GM19328 (cell line): ENCODE results near the gene UBE2L3.
"Not testable (repeated sequence)": the region's sequence is repeated elsewhere in the genome, so short reads cannot be mapped to it uniquely, and the experiment has no call there.

Source experiments
- ATAC-seq: cut with Tn5 transposase; IDR thresholded peaks from one replicate; pipeline ENCODE4 v1.9.1; 2021; ENCODE audit warnings: mild to moderate bottlenecking, moderate library complexity; ENCODE audit not compliant: unreplicated experiment

UBE2L3 gene

DNA sequence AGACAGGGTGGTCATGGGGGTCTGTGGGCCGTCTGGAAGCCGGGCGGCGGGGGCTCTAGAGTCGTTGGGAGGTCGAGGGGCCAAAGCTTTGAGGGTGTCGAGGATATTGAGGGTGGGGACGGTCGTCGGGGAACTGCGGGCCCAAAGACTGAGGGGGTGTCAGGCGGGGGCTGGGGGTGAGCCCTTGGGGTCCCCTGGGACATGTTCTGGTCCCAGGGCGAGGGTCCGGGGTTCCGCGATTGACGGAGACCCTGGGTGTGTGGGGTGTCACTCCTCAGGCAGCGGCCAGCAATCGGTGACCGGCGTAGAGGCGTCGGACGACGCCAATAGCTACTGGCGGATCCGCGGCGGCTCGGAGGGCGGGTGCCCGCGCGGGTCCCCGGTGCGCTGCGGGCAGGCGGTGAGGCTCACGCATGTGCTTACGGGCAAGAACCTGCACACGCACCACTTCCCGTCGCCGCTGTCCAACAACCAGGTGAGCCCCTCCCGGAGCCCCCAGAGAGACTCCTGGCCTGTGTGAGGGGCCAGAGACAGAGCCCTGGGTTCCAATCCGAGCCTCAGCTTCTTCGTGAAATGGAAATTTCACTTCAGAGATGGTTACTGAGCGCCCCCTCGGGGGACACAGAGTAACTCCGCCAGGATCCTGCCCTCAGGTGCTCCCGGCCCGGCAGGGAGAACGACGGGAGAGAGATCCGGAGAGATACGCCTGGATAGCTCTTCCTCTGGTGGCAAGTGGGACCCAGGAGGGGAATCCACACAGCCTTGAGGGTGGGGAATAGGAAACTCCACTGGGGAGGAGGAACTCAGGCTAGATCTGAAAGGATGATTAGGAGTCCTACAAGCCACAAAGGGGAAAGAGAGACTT is 75.3 kb downstream of the UBE2L3 start:
- ATAC-seq = no peak

DNA sequence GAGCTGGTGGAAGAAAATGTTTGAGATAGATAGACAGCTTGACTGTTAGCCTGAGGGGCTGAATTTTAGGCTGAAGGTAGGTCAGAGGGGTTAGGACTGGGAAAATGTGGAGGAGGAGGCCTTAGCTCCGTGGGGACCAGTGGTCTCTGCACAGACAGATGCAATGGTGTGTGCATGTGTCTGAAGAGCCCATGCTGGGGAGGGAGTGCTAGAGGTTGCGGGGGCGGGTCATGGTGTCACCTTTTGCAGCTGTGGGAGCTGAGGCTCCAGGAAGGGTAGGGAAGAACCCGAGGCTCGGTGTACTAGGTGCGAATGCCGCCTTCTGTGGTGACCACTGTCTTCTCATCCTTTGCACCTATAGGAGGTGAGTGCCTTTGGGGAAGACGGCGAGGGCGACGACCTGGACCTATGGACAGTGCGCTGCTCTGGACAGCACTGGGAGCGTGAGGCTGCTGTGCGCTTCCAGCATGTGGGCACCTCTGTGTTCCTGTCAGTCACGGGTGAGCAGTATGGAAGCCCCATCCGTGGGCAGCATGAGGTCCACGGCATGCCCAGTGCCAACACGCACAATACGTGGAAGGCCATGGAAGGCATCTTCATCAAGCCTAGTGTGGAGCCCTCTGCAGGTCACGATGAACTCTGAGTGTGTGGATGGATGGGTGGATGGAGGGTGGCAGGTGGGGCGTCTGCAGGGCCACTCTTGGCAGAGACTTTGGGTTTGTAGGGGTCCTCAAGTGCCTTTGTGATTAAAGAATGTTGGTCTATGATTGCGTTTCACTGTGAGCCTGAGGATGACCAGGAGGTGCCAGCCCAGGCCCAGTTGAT is 76.2 kb downstream of the UBE2L3 start:
- ATAC-seq = no peak

DNA sequence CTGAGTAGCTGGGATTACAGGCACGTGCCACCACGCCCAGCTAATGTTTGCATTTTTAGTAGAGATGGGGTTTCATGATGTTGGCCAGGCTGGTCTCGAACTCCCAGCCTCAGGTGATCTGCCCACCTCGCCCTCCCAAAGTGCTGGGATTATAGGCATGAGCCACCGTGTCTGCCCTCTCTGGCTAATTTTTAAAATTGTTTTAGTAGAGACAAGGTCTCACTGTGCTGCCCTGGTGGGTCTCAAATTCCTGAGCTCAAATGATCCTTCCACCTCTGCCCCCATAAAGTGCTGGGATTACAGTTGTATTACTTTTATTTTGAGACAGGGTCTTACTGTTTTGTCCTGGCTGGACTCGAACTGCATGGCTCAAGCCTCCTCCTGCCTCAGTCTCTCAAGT is 78.0 kb downstream of the UBE2L3 start:
- ATAC-seq = not testable (repeated sequence)

DNA sequence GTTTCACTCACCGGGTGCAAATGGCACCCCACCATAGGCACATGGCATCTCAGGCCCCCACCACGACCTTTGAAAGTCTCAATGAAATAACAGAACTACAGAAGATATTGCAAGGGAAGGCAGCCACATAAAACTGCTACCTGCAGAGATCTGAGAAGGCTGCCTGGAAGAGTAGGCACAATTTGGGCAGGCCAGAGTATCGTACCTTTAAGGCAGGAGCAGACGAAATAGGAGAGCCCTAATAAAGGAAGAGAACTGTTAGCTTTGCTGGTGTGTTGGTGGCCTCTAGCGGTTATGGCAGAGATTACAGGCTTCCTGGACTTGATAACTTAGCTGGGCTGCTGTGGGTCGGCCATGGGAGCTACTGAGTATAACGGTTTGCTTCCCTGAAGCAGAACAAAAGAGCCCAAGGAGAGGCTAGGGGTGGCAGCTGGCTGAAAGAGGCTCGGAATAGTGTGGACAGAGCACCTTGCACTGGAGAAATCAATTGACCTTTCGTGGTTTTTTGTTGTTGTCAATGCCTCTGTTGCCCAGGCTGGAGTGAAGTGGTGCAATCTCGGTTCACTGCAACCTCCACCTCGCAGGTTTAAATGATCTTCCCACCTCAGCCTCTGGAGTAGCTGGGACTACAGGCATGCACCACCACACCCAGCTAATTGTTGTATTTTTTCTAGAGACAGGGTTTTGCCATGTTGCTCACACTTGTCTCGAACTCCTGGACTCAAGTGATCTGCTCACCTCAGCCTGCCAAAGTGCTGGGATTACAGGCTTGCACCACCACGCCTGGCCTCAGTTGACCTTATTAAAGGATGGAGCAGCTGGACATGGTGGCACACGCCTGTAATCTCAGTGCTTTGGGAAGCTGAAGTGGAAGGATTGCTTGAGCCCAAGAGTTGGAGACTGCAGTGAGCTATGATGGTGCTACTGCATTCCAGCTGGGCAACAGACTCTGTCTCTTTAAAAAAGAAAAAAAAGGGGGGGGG is 79.4 kb downstream of the UBE2L3 start:
- ATAC-seq = no peak

DNA sequence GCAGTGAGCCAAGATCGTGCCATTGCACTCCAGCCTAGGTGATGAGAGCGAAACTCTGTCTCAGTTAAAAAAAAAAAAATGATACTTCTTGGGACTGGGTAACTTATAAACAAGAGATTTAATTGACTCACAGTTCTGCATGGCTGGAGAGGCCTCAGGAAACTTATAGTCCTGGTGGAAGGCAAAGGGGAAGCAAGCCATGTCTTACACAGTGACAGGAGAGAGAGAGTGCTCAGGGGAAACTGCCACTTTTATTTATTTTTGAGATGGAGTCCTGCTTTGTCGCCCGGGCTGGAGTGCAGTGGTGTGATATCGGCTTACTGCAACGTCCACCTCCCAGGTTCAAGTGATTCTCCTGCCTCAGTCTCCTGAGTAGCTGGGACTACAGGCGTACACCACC is 82.8 kb downstream of the UBE2L3 start:
- ATAC-seq = no peak

DNA sequence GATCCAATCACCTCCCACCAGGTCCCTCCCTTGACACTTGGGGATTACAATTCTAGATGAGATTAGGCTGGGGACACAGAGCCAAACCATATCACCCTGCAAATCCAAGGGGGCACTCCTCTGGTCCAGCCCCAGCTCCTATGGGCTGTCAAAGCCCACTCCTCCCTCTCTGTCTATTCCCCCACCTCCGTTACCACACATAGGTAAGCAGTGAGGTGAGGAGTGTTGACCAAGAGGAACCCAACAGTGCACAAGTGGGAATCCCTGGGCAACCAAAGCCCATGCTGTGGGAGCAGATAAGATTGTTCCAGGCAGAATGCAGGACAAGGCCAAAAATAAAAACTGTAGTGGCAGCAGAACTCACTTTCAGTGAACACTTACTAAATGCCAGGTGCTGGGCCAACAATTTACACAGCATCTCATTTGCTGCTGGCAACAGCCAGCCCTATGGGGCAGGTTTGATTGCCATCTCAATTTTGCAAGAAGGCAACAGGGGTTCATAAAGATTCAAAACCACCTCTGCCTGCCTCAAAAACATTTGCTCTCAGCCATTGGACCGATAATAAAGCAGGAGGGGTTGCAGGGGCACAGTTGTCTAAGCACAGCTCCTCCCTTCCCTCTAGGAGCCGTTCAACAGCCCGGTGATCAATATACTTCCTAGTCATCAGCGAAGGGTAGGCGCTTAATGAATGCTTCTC is 83.5 kb downstream of the UBE2L3 start:
- ATAC-seq = no peak

DNA sequence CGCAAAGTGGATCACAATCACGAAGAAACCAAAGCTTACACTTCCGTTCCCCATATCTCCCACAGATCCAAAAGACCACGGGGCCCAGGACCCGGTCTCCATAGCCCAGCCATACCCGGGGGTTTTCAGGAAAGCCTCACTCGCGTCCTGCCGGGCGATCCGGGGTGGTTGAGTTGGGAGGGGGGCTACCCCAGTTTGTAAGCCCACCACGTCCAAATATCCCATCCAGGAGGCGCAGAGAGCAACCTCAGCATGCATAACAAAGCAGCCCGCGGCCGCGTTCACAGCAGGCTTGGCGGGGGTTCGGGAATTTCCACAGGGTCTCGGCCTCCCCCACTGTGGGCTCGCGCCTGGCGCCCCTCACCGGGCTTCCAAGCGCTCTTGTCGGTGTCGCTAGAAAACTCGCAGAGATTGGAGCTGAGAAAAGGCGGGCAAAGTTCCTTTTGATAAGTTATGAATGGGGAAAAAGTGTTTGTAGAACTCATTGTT is 84.1 kb downstream of the UBE2L3 start:
- peak; percentile 24 for ATAC-seq

DNA sequence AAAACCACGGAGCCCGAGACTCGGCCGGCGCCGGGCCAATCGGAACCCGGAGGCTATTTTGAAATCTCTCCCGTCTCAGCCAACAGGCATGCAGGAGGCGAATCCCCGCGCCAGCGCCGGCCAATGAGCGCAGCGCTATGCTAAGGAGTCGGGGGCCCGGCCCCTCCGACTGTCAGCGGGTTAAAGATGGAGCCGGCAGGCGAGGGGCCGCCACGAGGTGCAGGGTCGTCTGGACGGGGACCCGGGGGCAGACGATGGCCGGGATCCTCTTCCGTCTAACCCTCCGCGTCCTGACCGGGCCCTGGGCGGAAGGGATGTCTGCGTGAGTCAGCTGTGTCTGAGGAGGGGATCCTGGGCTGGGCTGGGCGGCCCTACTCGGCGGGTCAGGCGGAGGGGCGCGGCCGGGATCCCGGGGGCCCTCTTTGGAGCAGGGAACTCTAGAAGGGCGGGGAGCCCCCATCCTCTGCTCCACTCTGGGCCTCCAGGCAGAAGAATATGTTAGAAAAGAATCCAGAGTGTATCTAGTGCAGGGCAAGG is 84.6 kb downstream of the UBE2L3 start:
- ATAC-seq = peak; percentile 92

DNA sequence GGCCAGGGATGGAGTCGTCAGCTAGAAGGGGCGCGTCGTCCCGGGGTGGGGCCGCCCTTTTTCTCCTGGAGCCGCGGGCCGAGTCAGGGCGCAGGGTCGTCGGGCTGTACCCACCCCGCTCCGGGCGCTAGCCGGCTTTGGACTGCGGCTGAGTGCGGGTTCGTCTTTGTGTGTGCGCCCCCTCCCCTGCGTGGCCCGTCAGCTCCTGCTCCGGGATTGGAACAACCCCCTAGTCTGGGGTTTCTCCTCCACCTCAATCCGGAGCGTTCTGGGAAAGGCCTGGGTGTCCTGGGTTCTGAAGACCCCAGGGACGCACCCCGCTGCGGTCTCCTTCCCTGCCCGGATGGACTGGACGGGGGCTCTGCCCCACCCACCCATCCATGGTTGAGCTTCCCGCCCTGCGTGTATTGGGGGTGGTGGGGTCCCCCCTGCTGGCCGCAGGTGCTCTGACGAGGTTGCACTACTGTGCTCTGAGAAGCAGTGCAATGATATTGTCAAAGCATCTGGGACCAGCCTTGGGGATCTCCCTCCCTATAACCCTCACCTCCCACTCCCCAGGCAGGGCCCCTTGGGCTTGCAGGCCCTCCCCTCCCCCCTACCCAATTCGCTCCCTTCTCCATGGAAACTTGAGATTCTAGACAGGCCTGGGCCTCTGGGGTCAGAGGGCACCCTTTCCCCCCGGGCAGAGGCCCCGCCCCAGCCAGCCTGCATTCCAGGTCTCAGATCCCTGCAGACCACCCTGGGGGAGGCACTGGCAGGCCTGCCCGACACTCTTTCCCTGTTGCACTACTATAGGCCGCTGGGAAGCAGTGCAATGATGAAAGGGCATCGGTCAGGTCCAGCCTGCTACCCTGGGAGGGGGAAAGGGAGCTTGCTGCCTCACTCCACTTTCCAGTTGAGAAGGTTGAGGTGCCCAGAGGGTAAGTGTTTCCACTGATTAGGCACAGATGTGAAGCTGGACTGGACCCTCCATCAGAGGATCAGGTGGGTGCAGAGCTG is 85.3 kb downstream of the UBE2L3 start:
- no peak for ATAC-seq

DNA sequence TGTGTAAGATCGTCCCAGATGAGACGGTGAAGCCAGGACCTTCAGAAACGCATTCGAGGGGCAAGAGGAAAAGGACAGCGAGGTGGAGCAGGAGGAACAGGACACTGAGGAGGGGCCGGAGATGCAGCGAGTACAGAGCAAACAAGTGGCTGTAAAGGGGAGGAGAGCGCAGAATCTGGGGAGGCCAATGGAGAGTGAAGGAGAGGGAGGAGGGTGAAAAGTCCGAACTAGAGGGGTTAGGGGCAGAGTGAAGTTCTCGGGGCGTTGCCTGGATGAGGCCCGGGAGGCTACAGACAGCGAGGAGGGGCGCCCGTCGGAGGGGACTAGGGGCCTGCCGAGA is 89.5 kb downstream of the UBE2L3 start:
- no peak for ATAC-seq

DNA sequence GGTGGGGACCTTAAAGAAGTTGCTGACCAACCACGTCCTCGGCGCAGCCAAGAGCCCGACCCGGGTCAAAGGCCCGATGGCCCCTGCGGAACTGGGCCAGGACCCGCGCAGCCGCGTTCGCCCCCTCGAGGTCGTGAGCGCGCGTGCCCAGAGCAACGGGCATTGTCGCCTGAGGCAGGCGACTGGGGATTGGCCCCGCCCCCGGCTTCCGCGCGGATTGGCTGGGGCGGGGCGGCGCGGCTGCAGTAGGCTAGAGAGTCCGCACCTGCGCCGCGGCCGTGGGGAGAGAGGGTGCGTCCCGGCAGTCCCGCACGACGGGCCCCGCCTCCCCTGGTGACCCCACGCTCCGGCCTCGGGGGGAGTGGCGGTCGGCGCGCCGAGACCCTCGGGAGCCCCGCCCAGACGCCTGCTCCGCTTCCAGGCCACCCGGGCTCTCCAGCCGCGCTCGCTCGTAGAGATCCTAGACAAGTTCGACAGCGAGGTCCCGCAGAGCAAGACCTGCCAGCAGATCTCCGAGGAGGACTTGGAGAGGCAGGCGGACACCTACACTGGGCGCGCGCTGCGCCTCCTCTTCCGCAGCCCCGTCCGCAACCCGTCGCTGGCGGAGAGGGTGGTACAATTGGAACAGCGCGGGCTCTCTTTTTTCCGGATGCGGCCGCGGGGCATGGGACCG is 90.0 kb downstream of the UBE2L3 start:
- peak; percentile 72 for ATAC-seq

DNA sequence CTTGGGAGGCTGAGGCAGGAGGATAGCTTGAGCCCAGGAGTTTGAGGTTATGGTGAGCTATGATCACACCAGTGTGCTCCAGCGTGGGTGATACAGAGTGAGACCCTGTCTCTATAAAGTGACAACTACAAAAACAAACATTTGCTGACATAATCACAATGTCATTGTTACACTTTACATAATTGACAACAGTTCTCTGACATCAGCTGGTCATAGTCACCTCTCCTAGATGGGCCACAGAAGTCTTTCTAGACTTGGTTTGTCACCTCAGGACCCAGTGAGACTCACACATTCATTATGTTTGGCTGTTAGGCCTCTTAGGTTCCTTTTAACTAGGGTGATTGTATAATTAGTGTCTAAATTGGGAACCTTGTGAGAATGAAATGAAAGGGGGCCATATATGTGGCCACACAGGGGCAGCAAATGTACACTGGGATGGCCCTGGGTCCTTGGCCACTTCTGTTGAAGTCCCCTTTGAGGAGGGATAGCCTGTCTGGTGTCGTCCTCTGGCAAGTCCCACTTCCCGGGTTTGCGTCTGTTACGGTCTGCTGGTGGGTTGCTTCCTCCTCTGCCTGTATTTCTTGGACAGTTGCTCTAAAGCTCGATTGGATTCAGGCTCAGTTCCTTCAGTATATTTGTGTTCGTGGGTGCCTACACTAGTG is 92.5 kb downstream of the UBE2L3 start:
- ATAC-seq = no peak

DNA sequence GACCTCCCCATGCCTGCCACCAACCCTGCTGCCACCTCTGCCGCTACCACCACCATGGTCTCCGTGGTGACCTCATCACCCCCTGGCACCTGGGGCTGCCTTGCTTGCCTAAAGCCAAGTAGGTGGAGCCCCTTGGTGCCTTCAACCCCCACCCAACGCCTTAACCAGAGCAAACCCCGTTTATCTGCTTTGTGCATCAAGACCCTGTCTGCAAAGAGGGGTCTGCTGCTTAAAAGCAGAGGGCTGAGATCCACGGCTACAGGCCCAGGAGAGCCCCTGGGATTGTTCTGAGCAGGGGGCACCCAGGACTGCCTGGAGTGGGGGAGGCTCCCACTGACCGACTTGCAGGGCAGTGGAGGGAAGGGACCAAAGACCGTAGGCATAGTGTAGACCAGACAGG is 93.4 kb downstream of the UBE2L3 start:
- no peak for ATAC-seq

DNA sequence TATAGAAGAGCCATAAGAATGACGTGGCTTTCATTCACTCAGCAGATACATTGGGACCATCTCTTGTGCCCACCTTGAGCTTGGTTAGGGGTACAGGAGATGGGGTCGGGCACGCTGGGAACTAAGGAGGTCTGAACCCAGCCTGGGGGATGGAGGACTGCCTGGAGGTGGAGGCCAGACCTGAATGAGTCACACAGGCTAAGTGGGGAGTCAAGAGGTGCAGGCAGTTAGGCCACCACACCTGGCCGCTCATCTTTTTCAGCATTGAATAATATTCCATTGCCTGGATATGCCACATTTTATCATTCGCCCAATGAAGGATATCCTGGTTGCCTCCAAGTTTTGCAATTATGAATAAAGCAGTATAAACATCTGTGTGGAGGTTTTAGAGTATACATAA is 94.5 kb downstream of the UBE2L3 start:
- no peak for ATAC-seq

DNA sequence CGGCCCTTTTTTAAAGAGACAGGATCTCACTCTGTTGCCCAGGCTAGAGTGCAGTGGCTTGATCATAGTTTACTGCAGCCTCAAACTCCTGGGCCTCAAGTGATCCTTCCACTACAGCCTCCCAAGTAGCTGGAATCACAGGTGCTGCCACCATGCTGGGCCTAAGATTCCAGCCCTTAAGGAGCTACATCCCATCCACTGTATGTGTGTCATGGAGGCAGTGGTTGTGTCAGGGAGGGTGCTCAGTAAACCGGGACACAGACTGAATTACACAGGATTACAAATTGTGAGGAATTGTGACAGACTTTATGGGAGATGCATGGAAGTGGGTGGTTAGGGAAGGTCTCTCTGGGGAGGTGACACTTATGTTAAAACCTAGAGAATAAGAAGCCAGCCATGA is 96.2 kb downstream of the UBE2L3 start:
- ATAC-seq = no peak

DNA sequence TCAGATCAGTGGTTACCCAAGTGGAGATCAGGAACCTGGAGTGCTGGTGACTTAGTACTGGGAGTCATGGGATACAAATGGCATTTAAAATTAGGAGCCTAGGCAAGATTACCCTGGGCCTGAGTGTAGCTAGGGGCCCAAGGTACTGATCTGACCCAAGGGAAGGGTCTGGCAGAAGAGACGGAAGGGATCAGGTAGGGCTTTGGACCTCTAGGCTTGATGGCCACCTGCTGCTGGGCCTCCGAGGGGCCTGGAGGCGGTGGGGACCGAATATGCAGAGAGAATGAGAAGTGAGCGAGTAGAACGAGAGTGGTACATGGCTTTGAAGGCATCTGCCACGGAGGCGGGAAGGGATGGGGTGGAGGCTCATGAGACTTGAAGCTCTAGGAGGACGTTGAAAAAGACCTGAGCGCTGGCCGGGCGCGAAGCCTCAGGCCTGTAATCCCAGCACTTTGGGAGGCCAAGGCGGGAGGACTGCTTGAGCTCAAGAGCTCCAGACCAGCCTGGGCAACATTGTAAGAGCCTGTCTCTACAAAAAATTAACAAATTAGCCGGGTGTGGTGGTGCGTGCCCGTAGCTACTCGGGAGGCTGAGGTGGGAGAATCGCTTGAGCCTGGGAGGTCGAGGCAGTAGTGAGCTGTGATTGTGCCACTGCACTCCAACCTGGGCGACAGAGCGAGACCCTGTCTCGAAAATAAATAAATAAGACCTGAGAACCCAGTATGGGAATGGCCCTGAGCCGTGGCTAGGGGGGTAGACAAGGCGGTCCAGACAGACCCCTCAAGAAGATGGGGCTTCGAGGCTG is 97.7 kb downstream of the UBE2L3 start:
- no peak for ATAC-seq

DNA sequence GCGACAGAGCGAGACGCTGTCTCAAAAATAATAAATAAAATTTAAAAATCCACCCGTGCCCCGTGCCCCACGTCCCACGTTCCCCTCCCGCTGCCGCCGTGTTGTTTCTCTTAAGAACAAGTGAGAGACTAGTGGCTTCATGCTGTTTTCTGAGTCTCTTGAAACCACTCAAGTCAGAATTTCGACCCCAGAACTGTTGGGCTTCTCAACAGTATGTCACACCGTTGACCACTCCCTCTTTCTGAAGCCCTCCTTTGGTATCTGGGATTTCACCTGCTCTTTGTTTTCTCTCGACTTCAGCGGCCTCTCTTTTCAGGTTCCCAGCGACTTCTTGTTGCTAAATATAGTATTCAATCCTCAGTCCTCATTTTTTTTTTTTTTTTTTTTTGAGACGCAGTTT is 99.3 kb downstream of the UBE2L3 start:
- no peak for ATAC-seq
